HepG2 (cell line): Measurements from ENCODE around the gene TCAP. TPM values are rescaled to one million over a fixed set of nuclear protein-coding genes. Genes with fewer than 3 reads are reported as not detected.
A peak's percentile ranks its signal among the peaks of the same experiment; 100 is the strongest.

Experiments used
- ATAC-seq: fragments of 200-7000 bp; cut with Tn5 transposase; 3 replicates; pipeline ENCODE4 v1.9.1; 2020; ENCODE audit warnings: mild to moderate bottlenecking, moderate library complexity
- BruUV-seq: library from RNA; stranded (reverse); fragments of 400-500 nt; replicated peaks from 2 replicates; lab custom pipeline; 2021; lab: Mats Ljungman, UMichigan
- CTCF ChIA-PET: fragments of 300-600 bp; formaldehyde crosslinking; extraction: SDS; loops from one replicate; lab custom pipeline; 2021; ENCODE audit warnings: low total read pairs, inconsistent platforms, low intra/inter-chr PET ratio; lab: Yijun Ruan, JAX
- POLR2A ChIA-PET: fragments of 350-600 bp; sonication (Branson Sonifier 250); formaldehyde crosslinking; loops from one replicate; lab custom pipeline; 2020; ENCODE audit warnings: antibody characterized with exemption, inconsistent platforms; lab: Yijun Ruan, JAX
- DNase-seq: peaks from one replicate; pipeline ENCODE4 v3.0.0-alpha.2; 2015; ENCODE audit warnings: low spot score
- FAIRE-seq: peaks from 3 replicates; lab custom pipeline; 2011; peaks lifted over from hg19 to GRCh38; lab: Jason Lieb, UNC
- H2AFZ ChIP-seq: one replicate; pipeline ENCODE4 v1.6.1; 2011; ENCODE audit warnings: low read length, inconsistent platforms
- H3K27ac ChIP-seq: fragments of 300-600 bp; 3 replicates; pipeline ENCODE4 v1.8.0; 2011; ENCODE audit warnings: mixed run types, mild to moderate bottlenecking, mixed read lengths, low read length, inconsistent platforms; ENCODE audit not compliant: insufficient read depth; ENCODE audit errors: extremely low read length
- H3K27me3 ChIP-seq, 2 experiments: fragments of 200-600 bp in 1 of 2; 2 replicates in 1 of 2; 3 replicates in 1 of 2; pipeline versions ENCODE4 v1.6.0 to v1.8.0; 2011; ENCODE audit warnings: low read length in 2 of 2, mild to moderate bottlenecking in 2 of 2, moderate library complexity in 2 of 2, inconsistent platforms in 1 of 2; ENCODE audit not compliant: insufficient read depth in 2 of 2, control insufficient read depth in 1 of 2
- H3K36me3 ChIP-seq, 2 experiments: fragments of 200-600 bp in 1 of 2; replicated peaks in 1 of 2; 2 replicates in 1 of 2; 3 replicates in 1 of 2; pipeline versions ENCODE4 v1.5.1 to v1.8.0; 2011; ENCODE audit warnings: low read length in 2 of 2, inconsistent platforms in 1 of 2; ENCODE audit not compliant: insufficient read depth in 2 of 2, control insufficient read depth in 1 of 2
- H3K4me1 ChIP-seq: 2 replicates; pipeline ENCODE4 v1.5.1; 2012; ENCODE audit warnings: low read length, inconsistent platforms; ENCODE audit not compliant: insufficient read depth
- H3K4me2 ChIP-seq: 2 replicates; pipeline ENCODE4 v1.6.0; 2011; ENCODE audit warnings: low read depth, low read length, inconsistent platforms
- H3K4me3 ChIP-seq, 3 experiments: fragments of 200-600 bp in 1 of 3; sonication (generic), shearing (Covaris generic) in 1 of 3; replicated peaks in 1 of 3; 2 replicates each; pipeline ENCODE4 v1.5.1; 2011 to 2016; ENCODE audit warnings: low read length in 3 of 3, inconsistent platforms in 2 of 3, low read depth in 2 of 3, mild to moderate bottlenecking in 2 of 3, control low read depth in 1 of 3, mixed read lengths in 1 of 3; ENCODE audit not compliant: insufficient read depth in 1 of 3
- H3K79me2 ChIP-seq: one replicate; pipeline ENCODE4 v1.6.1; 2011; ENCODE audit warnings: low read length, inconsistent platforms; ENCODE audit not compliant: insufficient read depth
- H3K9ac ChIP-seq: 2 replicates; pipeline ENCODE4 v1.6.0; 2011; ENCODE audit warnings: mild to moderate bottlenecking, low read depth, low read length, inconsistent platforms; ENCODE audit not compliant: insufficient read depth
- H3K9me3 ChIP-seq: 2 replicates; pipeline ENCODE4 v1.5.1; 2012; ENCODE audit warnings: mild to moderate bottlenecking, low read length
- H4K20me1 ChIP-seq: 2 replicates; pipeline ENCODE4 v1.6.0; 2011; ENCODE audit warnings: inconsistent platforms, mild to moderate bottlenecking, low read length, moderate library complexity; ENCODE audit not compliant: insufficient read depth
- GZF1 ChIP-seq: sonication (generic); formaldehyde crosslinking; IDR thresholded peaks from 2 replicates; pipeline ENCODE4 v1.5.1; 2020; ENCODE audit warnings: mild to moderate bottlenecking, missing genetic modification reagents
- HNRNPL ChIP-seq: fragments of 200-400 bp; formaldehyde crosslinking; IDR thresholded peaks from 2 replicates; pipeline ENCODE4 v1.6.1; 2017; ENCODE audit warnings: mild to moderate bottlenecking, low read depth, low read length
- HNRNPLL ChIP-seq: fragments of 200-400 bp; formaldehyde crosslinking; IDR thresholded peaks from 2 replicates; pipeline ENCODE4 v1.6.1; 2017; ENCODE audit warnings: mild to moderate bottlenecking, low read depth, low read length; ENCODE audit not compliant: poor library complexity, severe bottlenecking
- KDM1A ChIP-seq: IDR thresholded peaks from 2 replicates; pipeline ENCODE4 v1.6.1; 2016; ENCODE audit warnings: missing compliant biosample characterization
- KLF12 ChIP-seq: sonication (generic); formaldehyde crosslinking; IDR thresholded peaks from 2 replicates; pipeline ENCODE4 v1.4.0; 2020; ENCODE audit warnings: missing genetic modification reagents, borderline replicate concordance
- NCOA5 ChIP-seq: sonication (generic); formaldehyde crosslinking; IDR thresholded peaks from 2 replicates; pipeline ENCODE4 v1.4.0; 2020; ENCODE audit warnings: missing genetic modification reagents
- NKX3-1 ChIP-seq: sonication (generic); formaldehyde crosslinking; IDR thresholded peaks from 2 replicates; pipeline ENCODE4 v1.5.0; 2020; ENCODE audit warnings: missing genetic modification reagents
- STAG1 ChIP-seq: sonication (generic); formaldehyde crosslinking; IDR thresholded peaks from 2 replicates; pipeline ENCODE4 v1.4.0; 2020; ENCODE audit warnings: missing genetic modification reagents
- ZFY ChIP-seq: sonication (generic); formaldehyde crosslinking; IDR thresholded peaks from 2 replicates; pipeline ENCODE4 v1.4.0; 2020; ENCODE audit warnings: missing genetic modification reagents
- ZMYM3 ChIP-seq: sonication (generic); formaldehyde crosslinking; IDR thresholded peaks from 2 replicates; pipeline ENCODE4 v1.5.1; 2020; ENCODE audit warnings: mild to moderate bottlenecking, missing genetic modification reagents
- ZNF777 ChIP-seq: sonication (generic); formaldehyde crosslinking; IDR thresholded peaks from 2 replicates; pipeline ENCODE4 v1.4.0; 2020; ENCODE audit warnings: missing genetic modification reagents
- ZNF782 ChIP-seq: sonication (generic); formaldehyde crosslinking; IDR thresholded peaks from 2 replicates; pipeline ENCODE4 v1.4.0; 2020; ENCODE audit warnings: missing genetic modification reagents, mild to moderate bottlenecking, borderline replicate concordance
- ZSCAN20 ChIP-seq: sonication (generic); formaldehyde crosslinking; IDR thresholded peaks from 2 replicates; pipeline ENCODE4 v1.4.0; 2020; ENCODE audit warnings: missing genetic modification reagents, mild to moderate bottlenecking, borderline replicate concordance
- ZSCAN25 ChIP-seq: sonication (generic); formaldehyde crosslinking; IDR thresholded peaks from 2 replicates; pipeline ENCODE4 v1.8.0; 2022; ENCODE audit warnings: mild to moderate bottlenecking, missing genetic modification reagents
- WGBS: methylation state at CpG from one replicate; pipeline ENCODE4 v1.1.6; 2017; ENCODE audit warnings: low lambda C conversion rate; 5-methylcytosine and 5-hydroxymethylcytosine counted together
- in situ Hi-C: cut with HindIII; loops from 2 replicates; pipeline ENCODE4 v1.10.0; 2017; ENCODE audit warnings: low pct_unique_long_range_greater_than_20kb; ENCODE audit not compliant: extremely low pct_ligation_motif_present
- intact Hi-C: fragments of 100-400 bp; cut with micrococcal nuclease; formaldehyde crosslinking; loops from one replicate; pipeline ENCODE4 v1.10.0; 2022; ENCODE audit not compliant: unreplicated experiment
- polyA plus RNA-seq, 8 experiments: library from polyadenylated mRNA; depleted of rRNA in 3 of 8; stranded (reverse) in 7 of 8; unstranded in 1 of 8; fragments of >200 nt; fragmentation: Illumina TruSeq in 4 of 8; extraction: Trizol in 4 of 8; gene quantifications; 2 replicates each; pipeline versions ENCODE4 v1.2.1 to v1.2.3, GENCODE V29; 2011 to 2016; ENCODE audit warnings: low read depth in 4 of 8, missing spikeins in 1 of 8, mixed read lengths in 1 of 8; ENCODE audit not compliant: insufficient read depth in 1 of 8
- total RNA-seq, 5 experiments: library from RNA; depleted of rRNA; stranded (reverse); fragments of >200 nt; fragmentation: Illumina TruSeq; extraction: Trizol; gene quantifications; 2 replicates each; pipeline ENCODE4 v1.2.3, GENCODE V29; 2016; ENCODE audit warnings: low read depth in 1 of 5
- TF ChIP-seq, protein P1 (sequence below): sonication (generic); formaldehyde crosslinking; IDR thresholded peaks from 2 replicates; pipeline ENCODE4 v1.8.1; 2023; ENCODE audit warnings: mild to moderate bottlenecking, missing genetic modification reagents, borderline replicate concordance
- TF ChIP-seq, protein P2 (sequence below): sonication (generic); formaldehyde crosslinking; IDR thresholded peaks from 2 replicates; pipeline ENCODE4 v1.4.0; 2020; ENCODE audit warnings: low read depth, mild to moderate bottlenecking, missing genetic modification reagents
- TF ChIP-seq, protein P3 (sequence below): sonication (generic); formaldehyde crosslinking; IDR thresholded peaks from 2 replicates; pipeline ENCODE4 v1.4.0; 2020; ENCODE audit warnings: missing genetic modification reagents
- TF ChIP-seq, protein P4 (sequence below): IDR thresholded peaks from 2 replicates; pipeline ENCODE4 v1.6.1; 2016; ENCODE audit warnings: missing compliant biosample characterization, missing genetic modification reagents, borderline replicate concordance

TCAP gene
- total and polyA plus RNA-seq, 2 of the 13 experiments (the other 11 are each of a cell fraction or from before 2014, with no cell fraction given) = 0.24 to 0.65 TPM

DNA sequence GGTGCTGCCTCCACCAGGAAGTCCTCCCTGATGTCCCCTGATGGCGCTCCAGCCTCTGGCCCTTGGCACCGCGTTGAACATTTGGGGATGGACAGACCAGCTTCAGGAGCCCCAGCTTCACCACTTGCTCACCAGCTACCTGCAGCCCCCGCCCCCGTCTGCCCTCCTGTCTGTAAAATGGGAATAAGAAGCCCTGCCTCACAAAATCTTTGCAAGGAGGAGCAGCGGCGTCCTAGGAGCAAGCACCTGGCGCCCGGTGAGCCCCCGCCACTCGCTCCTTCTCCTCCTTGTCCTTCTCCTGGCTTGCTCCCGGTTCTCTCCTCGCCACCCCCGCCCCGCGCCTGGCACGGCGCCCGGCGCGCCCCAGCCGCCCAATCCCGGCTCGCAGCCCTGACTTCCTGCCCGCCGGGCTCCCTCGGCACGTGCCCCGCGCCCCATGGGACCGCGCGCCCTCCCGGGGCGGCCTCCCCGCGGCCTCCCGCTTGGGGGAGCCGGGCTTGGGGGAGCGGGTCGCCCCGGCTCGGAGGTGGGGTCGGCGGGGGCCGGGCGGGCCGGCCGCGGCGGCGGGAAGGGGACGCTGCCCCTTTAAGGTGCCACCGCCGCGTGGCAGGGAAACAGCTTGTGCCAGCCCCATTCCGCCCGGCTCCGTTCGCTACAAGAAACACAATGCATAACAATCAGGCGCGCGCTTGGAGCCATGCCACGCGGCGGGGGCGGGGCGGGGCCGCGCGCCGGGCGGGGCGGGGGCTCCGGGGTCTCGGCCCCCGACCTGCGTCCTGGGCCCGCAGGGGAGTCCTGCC is 47.5 kb upstream of the TCAP start:
- Histone ChIP-seq H3K27ac (no peak overlapping the region), H3K4me3 (peak overlapping the region; percentile 57 to 70 (median 65); a peak in 4 of 6 replicates), H2AFZ (no peak overlapping the region), H3K4me1 (peaks cover 27% of the 10 kb centered on the region), H3K79me2 (no peaks in the 10 kb centered on the region), H3K9me3 (no peaks in the 10 kb centered on the region), H4K20me1 (no peaks in the 10 kb centered on the region), H3K27me3 (peaks cover 8 to 62% of the 10 kb centered on the region in 2 experiments), H3K36me3 (no peaks in the 10 kb centered on the region), H3K4me2 (peak overlapping the region; percentile 92), H3K9ac (no peak overlapping the region)
- WGBS = 6% methylated on average over 19 of the region's 79 CpGs
- ATAC-seq = no peak
- ChIA-PET POLR2A (interaction anchor here (1.3 to 1.7 kb wide), 3 partner anchors 78 to 288 kb away, joined by 3 to 5 read pairs (median 3); no protein-coding TSS in a partner anchor), CTCF (no interaction called here)
- no TSS peak for BruUV-seq
- no peak for DNase-seq
- no peak for FAIRE-seq
- in situ Hi-C loops = no loop called here
- intact Hi-C loops = no loop called here
- TF ChIP-seq, protein P1, sequence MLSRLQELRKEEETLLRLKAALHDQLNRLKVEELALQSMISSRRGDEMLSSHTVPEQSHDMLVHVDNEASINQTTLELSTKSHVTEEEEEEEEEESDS (CRISPR knock-in tag) = no peak
- TF ChIP-seq HNRNPLL (no peak), KDM1A (CRISPR knock-in tag) (no peak), ZSCAN25 (CRISPR knock-in tag) (no peak), GZF1 (CRISPR knock-in tag) (no peak), NCOA5 (CRISPR knock-in tag) (no peak), ZFY (0 out of 2 replicates have a peak, but pooled peaks have one; percentile 21), ZSCAN20 (no peak), HNRNPL (peak; percentile 73; the same call in 1 of the 2 replicates), STAG1 (CRISPR knock-in tag) (no peak), ZNF782 (CRISPR knock-in tag) (no peak), KLF12 (CRISPR knock-in tag) (no peak), ZMYM3 (peak; percentile 92), NKX3-1 (CRISPR knock-in tag) (no peak), ZNF777 (peak; percentile 58)
- TF ChIP-seq, protein P2, sequence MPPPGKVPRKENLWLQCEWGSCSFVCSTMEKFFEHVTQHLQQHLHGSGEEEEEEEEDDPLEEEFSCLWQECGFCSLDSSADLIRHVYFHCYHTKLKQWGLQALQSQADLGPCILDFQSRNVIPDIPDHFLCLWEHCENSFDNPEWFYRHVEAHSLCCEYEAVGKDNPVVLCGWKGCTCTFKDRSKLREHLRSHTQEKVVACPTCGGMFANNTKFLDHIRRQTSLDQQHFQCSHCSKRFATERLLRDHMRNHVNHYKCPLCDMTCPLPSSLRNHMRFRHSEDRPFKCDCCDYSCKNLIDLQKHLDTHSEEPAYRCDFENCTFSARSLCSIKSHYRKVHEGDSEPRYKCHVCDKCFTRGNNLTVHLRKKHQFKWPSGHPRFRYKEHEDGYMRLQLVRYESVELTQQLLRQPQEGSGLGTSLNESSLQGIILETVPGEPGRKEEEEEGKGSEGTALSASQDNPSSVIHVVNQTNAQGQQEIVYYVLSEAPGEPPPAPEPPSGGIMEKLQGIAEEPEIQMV (CRISPR knock-in tag) = no peak
- TF ChIP-seq, protein P3, sequence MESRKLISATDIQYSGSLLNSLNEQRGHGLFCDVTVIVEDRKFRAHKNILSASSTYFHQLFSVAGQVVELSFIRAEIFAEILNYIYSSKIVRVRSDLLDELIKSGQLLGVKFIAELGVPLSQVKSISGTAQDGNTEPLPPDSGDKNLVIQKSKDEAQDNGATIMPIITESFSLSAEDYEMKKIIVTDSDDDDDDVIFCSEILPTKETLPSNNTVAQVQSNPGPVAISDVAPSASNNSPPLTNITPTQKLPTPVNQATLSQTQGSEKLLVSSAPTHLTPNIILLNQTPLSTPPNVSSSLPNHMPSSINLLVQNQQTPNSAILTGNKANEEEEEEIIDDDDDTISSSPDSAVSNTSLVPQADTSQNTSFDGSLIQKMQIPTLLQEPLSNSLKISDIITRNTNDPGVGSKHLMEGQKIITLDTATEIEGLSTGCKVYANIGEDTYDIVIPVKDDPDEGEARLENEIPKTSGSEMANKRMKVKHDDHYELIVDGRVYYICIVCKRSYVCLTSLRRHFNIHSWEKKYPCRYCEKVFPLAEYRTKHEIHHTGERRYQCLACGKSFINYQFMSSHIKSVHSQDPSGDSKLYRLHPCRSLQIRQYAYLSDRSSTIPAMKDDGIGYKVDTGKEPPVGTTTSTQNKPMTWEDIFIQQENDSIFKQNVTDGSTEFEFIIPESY (CRISPR knock-in tag) = no peak
- TF ChIP-seq, protein P4, sequence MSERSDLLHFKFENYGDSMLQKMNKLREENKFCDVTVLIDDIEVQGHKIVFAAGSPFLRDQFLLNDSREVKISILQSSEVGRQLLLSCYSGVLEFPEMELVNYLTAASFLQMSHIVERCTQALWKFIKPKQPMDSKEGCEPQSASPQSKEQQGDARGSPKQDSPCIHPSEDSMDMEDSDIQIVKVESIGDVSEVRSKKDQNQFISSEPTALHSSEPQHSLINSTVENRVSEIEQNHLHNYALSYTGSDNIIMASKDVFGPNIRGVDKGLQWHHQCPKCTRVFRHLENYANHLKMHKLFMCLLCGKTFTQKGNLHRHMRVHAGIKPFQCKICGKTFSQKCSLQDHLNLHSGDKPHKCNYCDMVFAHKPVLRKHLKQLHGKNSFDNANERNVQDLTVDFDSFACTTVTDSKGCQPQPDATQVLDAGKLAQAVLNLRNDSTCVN = no peak
